GM23338 (cell line): ENCODE data around the gene ADGRV1. TPM values are rescaled to one million over a fixed set of nuclear protein-coding genes. Genes with fewer than 3 reads are reported as not detected.
"Not testable (repeated sequence)": the region's sequence is repeated elsewhere in the genome, so short reads cannot be mapped to it uniquely, and the experiment has no call there.

Source experiments
- ATAC-seq: fragments of 200-7000 bp; cut with Tn5 transposase; 3 replicates; pipeline ENCODE4 v1.9.1; 2020
- DNase-seq: peaks from one replicate; pipeline ENCODE4 v3.0.0-alpha.2; 2015; ENCODE audit warnings: low spot score
- H2AFZ ChIP-seq: fragments of 200-600 bp; sonication (generic); 2 replicates; pipeline ENCODE4 v1.8.0; 2016; ENCODE audit warnings: antibody characterized with exemption, mild to moderate bottlenecking, moderate library complexity
- H3F3A ChIP-seq: fragments of 200-600 bp; sonication (generic); replicated peaks from 2 replicates; pipeline ENCODE4 v1.8.0; 2017; ENCODE audit warnings: antibody characterized with exemption, mixed run types, low read depth
- H3K27ac ChIP-seq: fragments of 200-600 bp; sonication (generic); 2 replicates; pipeline ENCODE4 v1.6.1; 2016; ENCODE audit warnings: low read depth
- H3K27me3 ChIP-seq: fragments of 200-600 bp; sonication (generic); 2 replicates; pipeline ENCODE4 v1.8.0; 2016; ENCODE audit warnings: mild to moderate bottlenecking, mixed run types, moderate library complexity; ENCODE audit not compliant: insufficient read depth
- H3K36me3 ChIP-seq: fragments of 200-600 bp; sonication (generic); 2 replicates; pipeline ENCODE4 v1.8.0; 2016; ENCODE audit warnings: mild to moderate bottlenecking; ENCODE audit not compliant: insufficient read depth
- H3K4me1 ChIP-seq: fragments of 200-600 bp; sonication (generic); 2 replicates; pipeline ENCODE4 v1.8.0; 2016; ENCODE audit warnings: mild to moderate bottlenecking, moderate library complexity; ENCODE audit not compliant: insufficient read depth
- H3K4me2 ChIP-seq: fragments of 200-600 bp; sonication (generic); 2 replicates; pipeline ENCODE4 v1.7.1; 2017; ENCODE audit warnings: mixed run types
- H3K4me3 ChIP-seq: fragments of 200-600 bp; sonication (generic); 2 replicates; pipeline ENCODE4 v1.6.1; 2016; ENCODE audit warnings: mixed run types
- H3K79me2 ChIP-seq: fragments of 200-600 bp; sonication (generic); replicated peaks from 2 replicates; pipeline ENCODE4 v1.8.0; 2017; ENCODE audit warnings: mild to moderate bottlenecking; ENCODE audit not compliant: insufficient read depth
- H3K9me2 ChIP-seq: fragments of 200-600 bp; sonication (generic); 2 replicates; pipeline ENCODE4 v1.8.0; 2017; ENCODE audit not compliant: insufficient read depth
- H4K20me1 ChIP-seq: fragments of 200-600 bp; sonication (generic); replicated peaks from 2 replicates; pipeline ENCODE4 v1.8.0; 2017; ENCODE audit warnings: mild to moderate bottlenecking; ENCODE audit not compliant: insufficient read depth
- H3K27ac Mint-ChIP-seq: 2 replicates; pipeline ENCODE4 v1.8.0; 2020; ENCODE audit warnings: inconsistent platforms, mild to moderate bottlenecking, moderate library complexity, mixed read lengths
- H3K27me3 Mint-ChIP-seq: 3 replicates; pipeline ENCODE4 v1.8.0; 2022; ENCODE audit warnings: low read depth, mild to moderate bottlenecking, moderate library complexity, mixed read lengths, inconsistent platforms; ENCODE audit not compliant: insufficient read depth, poor library complexity
- H3K36me3 Mint-ChIP-seq: 3 replicates; pipeline ENCODE4 v1.8.0; 2021; ENCODE audit warnings: low read depth, mild to moderate bottlenecking, inconsistent platforms, moderate library complexity, mixed read lengths
- H3K4me1 Mint-ChIP-seq: 3 replicates; pipeline ENCODE4 v1.8.0; 2020; ENCODE audit warnings: mild to moderate bottlenecking, inconsistent platforms, mixed read lengths
- H3K4me3 Mint-ChIP-seq: 3 replicates; pipeline ENCODE4 v1.8.0; 2021; ENCODE audit warnings: moderate library complexity, mild to moderate bottlenecking, inconsistent platforms, mixed read lengths
- H3K9me3 Mint-ChIP-seq: 3 replicates; pipeline ENCODE4 v1.8.0; 2020; ENCODE audit warnings: moderate library complexity, mild to moderate bottlenecking, inconsistent platforms, mixed read lengths
- EZH2 ChIP-seq: fragments of 200-600 bp; sonication (generic); IDR thresholded peaks from one replicate; pipeline ENCODE4 v1.8.0; 2017; ENCODE audit warnings: antibody characterized with exemption, mild to moderate bottlenecking, low read depth; ENCODE audit not compliant: unreplicated experiment
- POLR2AphosphoS5 ChIP-seq: IDR thresholded peaks from 2 replicates; pipeline ENCODE4 v1.6.1; 2016; ENCODE audit warnings: antibody characterized with exemption, low read depth
- ZNF114 ChIP-seq: fragments of 250-450 bp; sonication (Bioruptor Pico); IDR thresholded peaks from 2 replicates; pipeline ENCODE4 v1.5.0; 2020; ENCODE audit warnings: mild to moderate bottlenecking, moderate library complexity
- ZNF331 ChIP-seq: fragments of 250-450 bp; sonication (Bioruptor Pico); IDR thresholded peaks from 2 replicates; pipeline ENCODE4 v1.5.0; 2020; ENCODE audit warnings: low read depth, mild to moderate bottlenecking, moderate library complexity
- polyA plus RNA-seq: library from polyadenylated mRNA; unstranded; fragments of >200 nt; fragmentation: Nextera tagmentation; extraction: Ambion mirVana; gene quantifications from 2 replicates; pipeline ENCODE4 v1.2.1, GENCODE V29; 2016
- total RNA-seq: library from RNA; depleted of rRNA; stranded (reverse); fragments of >200 nt; shearing (Covaris generic); gene quantifications from 2 replicates; pipeline ENCODE4 v1.2.3, GENCODE V29; 2014
- TF ChIP-seq, protein P1 (sequence below): fragments of 250-450 bp; sonication (Bioruptor Pico); IDR thresholded peaks from 2 replicates; pipeline ENCODE4 v1.5.0; 2020; ENCODE audit warnings: mild to moderate bottlenecking, moderate library complexity
- TF ChIP-seq, protein P2 (sequence below): IDR thresholded peaks from one replicate; pipeline ENCODE4 v1.6.1; 2018; ENCODE audit warnings: antibody characterized with exemption; ENCODE audit not compliant: unreplicated experiment

The ADGRV1 gene
- total and polyA plus RNA-seq, 2 experiments from 2014 or later = 46.1 to 149 TPM

DNA sequence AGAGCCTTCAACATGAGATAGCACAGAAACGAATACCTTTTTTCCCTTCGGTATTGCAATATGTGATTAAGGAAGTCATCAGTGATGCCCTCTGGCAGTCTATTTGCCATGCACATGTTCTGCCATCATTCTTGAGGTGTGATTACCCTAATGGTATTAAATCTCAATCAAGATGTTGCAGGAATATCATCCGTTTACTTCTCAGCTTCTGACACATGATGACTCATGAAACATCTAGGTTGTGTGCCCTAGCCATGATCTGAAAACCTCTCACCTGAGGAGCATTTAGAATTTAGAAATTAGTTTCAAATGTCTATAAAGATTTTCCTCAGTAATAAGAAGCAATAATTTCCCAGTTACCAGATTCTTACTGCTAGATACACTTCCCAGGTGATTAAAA lies 209.1 kb downstream of the ADGRV1 start (continued):
- TF ChIP-seq, protein P1, sequence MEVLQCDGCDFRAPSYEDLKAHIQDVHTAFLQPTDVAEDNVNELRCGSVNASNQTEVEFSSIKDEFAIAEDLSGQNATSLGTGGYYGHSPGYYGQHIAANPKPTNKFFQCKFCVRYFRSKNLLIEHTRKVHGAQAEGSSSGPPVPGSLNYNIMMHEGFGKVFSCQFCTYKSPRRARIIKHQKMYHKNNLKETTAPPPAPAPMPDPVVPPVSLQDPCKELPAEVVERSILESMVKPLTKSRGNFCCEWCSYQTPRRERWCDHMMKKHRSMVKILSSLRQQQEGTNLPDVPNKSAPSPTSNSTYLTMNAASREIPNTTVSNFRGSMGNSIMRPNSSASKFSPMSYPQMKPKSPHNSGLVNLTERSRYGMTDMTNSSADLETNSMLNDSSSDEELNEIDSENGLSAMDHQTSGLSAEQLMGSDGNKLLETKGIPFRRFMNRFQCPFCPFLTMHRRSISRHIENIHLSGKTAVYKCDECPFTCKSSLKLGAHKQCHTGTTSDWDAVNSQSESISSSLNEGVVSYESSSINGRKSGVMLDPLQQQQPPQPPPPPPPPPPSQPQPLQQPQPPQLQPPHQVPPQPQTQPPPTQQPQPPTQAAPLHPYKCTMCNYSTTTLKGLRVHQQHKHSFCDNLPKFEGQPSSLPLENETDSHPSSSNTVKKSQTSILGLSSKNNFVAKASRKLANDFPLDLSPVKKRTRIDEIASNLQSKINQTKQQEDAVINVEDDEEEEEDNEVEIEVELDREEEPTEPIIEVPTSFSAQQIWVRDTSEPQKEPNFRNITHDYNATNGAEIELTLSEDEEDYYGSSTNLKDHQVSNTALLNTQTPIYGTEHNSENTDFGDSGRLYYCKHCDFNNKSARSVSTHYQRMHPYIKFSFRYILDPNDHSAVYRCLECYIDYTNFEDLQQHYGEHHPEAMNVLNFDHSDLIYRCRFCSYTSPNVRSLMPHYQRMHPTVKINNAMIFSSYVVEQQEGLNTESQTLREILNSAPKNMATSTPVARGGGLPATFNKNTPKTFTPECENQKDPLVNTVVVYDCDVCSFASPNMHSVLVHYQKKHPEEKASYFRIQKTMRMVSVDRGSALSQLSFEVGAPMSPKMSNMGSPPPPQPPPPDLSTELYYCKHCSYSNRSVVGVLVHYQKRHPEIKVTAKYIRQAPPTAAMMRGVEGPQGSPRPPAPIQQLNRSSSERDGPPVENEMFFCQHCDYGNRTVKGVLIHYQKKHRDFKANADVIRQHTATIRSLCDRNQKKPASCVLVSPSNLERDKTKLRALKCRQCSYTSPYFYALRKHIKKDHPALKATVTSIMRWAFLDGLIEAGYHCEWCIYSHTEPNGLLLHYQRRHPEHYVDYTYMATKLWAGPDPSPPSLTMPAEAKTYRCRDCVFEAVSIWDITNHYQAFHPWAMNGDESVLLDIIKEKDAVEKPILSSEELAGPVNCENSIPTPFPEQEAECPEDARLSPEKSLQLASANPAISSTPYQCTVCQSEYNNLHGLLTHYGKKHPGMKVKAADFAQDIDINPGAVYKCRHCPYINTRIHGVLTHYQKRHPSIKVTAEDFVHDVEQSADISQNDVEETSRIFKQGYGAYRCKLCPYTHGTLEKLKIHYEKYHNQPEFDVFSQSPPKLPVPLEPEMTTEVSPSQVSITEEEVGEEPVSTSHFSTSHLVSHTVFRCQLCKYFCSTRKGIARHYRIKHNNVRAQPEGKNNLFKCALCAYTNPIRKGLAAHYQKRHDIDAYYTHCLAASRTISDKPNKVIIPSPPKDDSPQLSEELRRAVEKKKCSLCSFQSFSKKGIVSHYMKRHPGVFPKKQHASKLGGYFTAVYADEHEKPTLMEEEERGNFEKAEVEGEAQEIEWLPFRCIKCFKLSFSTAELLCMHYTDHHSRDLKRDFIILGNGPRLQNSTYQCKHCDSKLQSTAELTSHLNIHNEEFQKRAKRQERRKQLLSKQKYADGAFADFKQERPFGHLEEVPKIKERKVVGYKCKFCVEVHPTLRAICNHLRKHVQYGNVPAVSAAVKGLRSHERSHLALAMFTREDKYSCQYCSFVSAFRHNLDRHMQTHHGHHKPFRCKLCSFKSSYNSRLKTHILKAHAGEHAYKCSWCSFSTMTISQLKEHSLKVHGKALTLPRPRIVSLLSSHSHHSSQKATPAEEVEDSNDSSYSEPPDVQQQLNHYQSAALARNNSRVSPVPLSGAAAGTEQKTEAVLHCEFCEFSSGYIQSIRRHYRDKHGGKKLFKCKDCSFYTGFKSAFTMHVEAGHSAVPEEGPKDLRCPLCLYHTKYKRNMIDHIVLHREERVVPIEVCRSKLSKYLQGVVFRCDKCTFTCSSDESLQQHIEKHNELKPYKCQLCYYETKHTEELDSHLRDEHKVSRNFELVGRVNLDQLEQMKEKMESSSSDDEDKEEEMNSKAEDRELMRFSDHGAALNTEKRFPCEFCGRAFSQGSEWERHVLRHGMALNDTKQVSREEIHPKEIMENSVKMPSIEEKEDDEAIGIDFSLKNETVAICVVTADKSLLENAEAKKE (CRISPR knock-in tag) = no peak
- no peak for TF ChIP-seq POLR2AphosphoS5

DNA sequence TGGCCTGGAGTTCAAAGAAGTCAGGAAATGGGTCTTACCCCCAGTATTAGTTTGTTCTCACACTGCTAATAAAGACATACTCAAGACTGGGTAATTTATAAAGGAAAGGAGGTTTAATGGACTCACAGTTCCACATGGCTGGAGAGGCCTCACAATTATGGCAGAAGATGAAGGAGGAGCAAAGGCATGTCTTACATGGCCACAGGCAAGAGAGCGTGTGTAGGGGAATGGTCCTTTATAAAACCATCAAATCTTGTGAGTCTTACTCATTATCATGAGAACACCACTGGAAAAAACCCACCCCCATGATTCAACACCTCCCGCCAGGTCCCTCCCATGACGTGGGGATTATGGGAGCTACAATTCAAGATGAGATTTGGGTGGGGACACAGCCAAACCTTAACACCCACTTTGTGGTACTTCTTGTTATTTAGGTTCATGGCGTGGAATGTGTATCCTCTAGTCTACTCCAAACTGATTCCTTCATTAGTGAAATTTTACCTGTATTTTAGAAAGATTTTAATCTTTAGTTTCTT lies 211.5 kb downstream of the ADGRV1 start:
- H3K27ac ChIP-seq, H3K27me3 Mint-ChIP-seq: not testable (repeated sequence)

DNA sequence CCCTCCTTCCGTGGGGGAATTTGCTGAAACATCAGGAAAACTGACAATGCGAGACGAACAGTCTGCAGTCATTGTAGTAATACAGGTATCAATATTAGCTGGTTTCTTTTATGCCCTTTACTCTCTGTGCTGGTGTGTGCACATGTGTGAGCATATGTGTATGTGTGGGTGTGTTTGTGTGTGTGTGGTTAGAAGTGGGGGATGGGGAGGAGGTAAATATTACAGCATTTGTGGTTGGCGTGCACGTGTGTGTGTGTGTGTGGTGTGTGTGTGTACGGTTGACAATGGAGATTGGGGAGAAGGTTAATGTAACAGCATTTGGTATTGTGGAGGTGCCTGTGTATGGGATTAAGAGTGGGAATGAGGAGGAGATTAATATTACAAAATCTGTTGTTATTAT lies 219.4 kb downstream of the ADGRV1 start:
- H3K27ac ChIP-seq = 0 out of 2 replicates have a peak overlapping the region, but pooled peaks have one; percentile 14
- H3K79me2 ChIP-seq = no peaks in the 10 kb centered on the region
- H3K4me1 Mint-ChIP-seq = no peaks in the 10 kb centered on the region
- no peak overlapping the region for H3K4me3 Mint-ChIP-seq
- H2AFZ ChIP-seq = no peak overlapping the region
- no peaks in the 10 kb centered on the region for H4K20me1 ChIP-seq
- peaks cover 21% of the 10 kb centered on the region for H3K36me3 ChIP-seq
- H3K27me3 Mint-ChIP-seq = peaks cover 3% of the 10 kb centered on the region
- no peaks in the 10 kb centered on the region for H3K4me1 ChIP-seq
- H3K27me3 ChIP-seq = no peaks in the 10 kb centered on the region
- peaks cover 18% of the 10 kb centered on the region for H3K36me3 Mint-ChIP-seq
- no peaks in the 10 kb centered on the region for H3K9me2 ChIP-seq
- H3K4me3 ChIP-seq = no peak overlapping the region
- DNase-seq (no peak), ATAC-seq (no peak)
- no peak overlapping the region for H3K27ac Mint-ChIP-seq
- H3F3A ChIP-seq = 0 out of 2 replicates have a peak, but pooled peaks cover 2% of the 10 kb centered on the region
- no peak overlapping the region for H3K4me2 ChIP-seq
- H3K9me3 Mint-ChIP-seq = no peaks in the 10 kb centered on the region
- TF ChIP-seq, protein P2, sequence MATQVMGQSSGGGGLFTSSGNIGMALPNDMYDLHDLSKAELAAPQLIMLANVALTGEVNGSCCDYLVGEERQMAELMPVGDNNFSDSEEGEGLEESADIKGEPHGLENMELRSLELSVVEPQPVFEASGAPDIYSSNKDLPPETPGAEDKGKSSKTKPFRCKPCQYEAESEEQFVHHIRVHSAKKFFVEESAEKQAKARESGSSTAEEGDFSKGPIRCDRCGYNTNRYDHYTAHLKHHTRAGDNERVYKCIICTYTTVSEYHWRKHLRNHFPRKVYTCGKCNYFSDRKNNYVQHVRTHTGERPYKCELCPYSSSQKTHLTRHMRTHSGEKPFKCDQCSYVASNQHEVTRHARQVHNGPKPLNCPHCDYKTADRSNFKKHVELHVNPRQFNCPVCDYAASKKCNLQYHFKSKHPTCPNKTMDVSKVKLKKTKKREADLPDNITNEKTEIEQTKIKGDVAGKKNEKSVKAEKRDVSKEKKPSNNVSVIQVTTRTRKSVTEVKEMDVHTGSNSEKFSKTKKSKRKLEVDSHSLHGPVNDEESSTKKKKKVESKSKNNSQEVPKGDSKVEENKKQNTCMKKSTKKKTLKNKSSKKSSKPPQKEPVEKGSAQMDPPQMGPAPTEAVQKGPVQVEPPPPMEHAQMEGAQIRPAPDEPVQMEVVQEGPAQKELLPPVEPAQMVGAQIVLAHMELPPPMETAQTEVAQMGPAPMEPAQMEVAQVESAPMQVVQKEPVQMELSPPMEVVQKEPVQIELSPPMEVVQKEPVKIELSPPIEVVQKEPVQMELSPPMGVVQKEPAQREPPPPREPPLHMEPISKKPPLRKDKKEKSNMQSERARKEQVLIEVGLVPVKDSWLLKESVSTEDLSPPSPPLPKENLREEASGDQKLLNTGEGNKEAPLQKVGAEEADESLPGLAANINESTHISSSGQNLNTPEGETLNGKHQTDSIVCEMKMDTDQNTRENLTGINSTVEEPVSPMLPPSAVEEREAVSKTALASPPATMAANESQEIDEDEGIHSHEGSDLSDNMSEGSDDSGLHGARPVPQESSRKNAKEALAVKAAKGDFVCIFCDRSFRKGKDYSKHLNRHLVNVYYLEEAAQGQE = no peak
- TF ChIP-seq ZNF114 (CRISPR knock-in tag) (no peak), EZH2 (no peak), ZNF331 (no peak)

More for the DNA sequence above, 211.5 kb downstream of the ADGRV1 start:
- H3K4me2 ChIP-seq, H3F3A ChIP-seq, H3K4me3 ChIP-seq, H2AFZ ChIP-seq, ATAC-seq, H3K9me3 Mint-ChIP-seq, DNase-seq, H3K79me2 ChIP-seq, H3K4me3 Mint-ChIP-seq, H3K9me2 ChIP-seq, H3K27me3 ChIP-seq, H3K4me1 ChIP-seq, H3K27ac Mint-ChIP-seq, H4K20me1 ChIP-seq, H3K4me1 Mint-ChIP-seq: not testable (repeated sequence)
- H3K36me3 ChIP-seq = peaks cover 20% of the 10 kb centered on the region
- H3K36me3 Mint-ChIP-seq = peaks cover 45% of the 10 kb centered on the region
